Measurements from ENCODE around the gene LIMCH1. TPM values are rescaled to one million over a fixed set of nuclear protein-coding genes. Genes with fewer than 3 reads are reported as not detected.

The LIMCH1 gene
- total RNA-seq, 1 experiment from 2014 or later: 3.3 TPM

DNA sequence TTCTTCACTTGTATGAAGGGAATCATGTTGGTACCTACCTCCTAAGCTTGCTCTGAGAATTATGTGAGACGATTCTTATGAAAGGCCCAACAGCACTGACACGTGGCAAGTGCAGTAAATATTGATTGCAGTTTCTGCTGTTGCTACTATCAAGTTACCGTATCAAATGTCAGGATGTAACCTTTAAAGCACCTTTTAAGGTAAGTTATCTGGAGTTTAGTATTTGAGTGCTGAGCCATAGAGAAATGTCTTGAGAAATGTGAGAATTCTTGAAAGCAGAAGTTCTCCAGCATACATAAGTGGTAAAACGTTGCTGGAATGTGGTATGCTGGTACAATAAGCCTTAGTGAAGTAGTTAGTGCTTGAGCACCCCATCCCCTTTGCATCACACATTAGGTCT lies 120.2 kb downstream of the LIMCH1 start:
- H2BK5ac ChIP-seq (ENCODE audit: insufficient read length, low read length): no peak overlapping the region
- H4K5ac ChIP-seq (ENCODE audit: insufficient read length, low read depth, low read length): no peak overlapping the region
- Mint-ChIP-seq H3K9me3 (no peaks in the 10 kb centered on the region), H3K36me3 (ENCODE audit: insufficient read depth in 1 of 3, low read depth in 3 of 3) (no peaks in the 10 kb centered on the region), H3K27me3 (ENCODE audit: low read depth) (no peaks in the 10 kb centered on the region), H3K4me3 (no peak overlapping the region), H3K4me1 (peaks cover 4 to 7% of the 10 kb centered on the region in 2 experiments; a peak in 3 of 4 replicates), H3K27ac (no peak overlapping the region)
- no peak overlapping the region for H3K18ac ChIP-seq (ENCODE audit: insufficient read length, low read depth, low read length)
- no peak overlapping the region for H2BK15ac ChIP-seq (ENCODE audit: low read depth, low read length)
- H3K4ac ChIP-seq (ENCODE audit: low read depth, low read length): no peak overlapping the region
- no peak overlapping the region for H3K23ac ChIP-seq (ENCODE audit: insufficient read length, low read depth, low read length)
- no peak overlapping the region for H3K4me2 ChIP-seq (ENCODE audit: insufficient read depth, insufficient read length, low read length)
- H2BK20ac ChIP-seq (ENCODE audit: low read depth, low read length, poor library complexity, severe bottlenecking): no peak overlapping the region
- H3K56ac ChIP-seq (ENCODE audit: insufficient read length, low read depth, low read length): no peak overlapping the region
- DNase-seq: no peak
- no peak overlapping the region for H3K9ac ChIP-seq (ENCODE audit: extremely low read depth, insufficient read length, low read length)
- no peak overlapping the region for H2BK120ac ChIP-seq (ENCODE audit: low read depth, low read length, poor library complexity, severe bottlenecking)
- no peak overlapping the region for H3T11ph ChIP-seq (ENCODE audit: low read length)
- no peaks in the 10 kb centered on the region for H3K27me3 ChIP-seq (ENCODE audit: insufficient read depth, low read length)
- no peaks in the 10 kb centered on the region for H4K20me1 ChIP-seq (ENCODE audit: control insufficient read depth, insufficient read depth, insufficient read length)
- no CpG with 5 or more reads among the region's 4 CpGs for WGBS (ENCODE audit: extremely low coverage, insufficient read length, low lambda C conversion rate)
- H3K79me2 ChIP-seq (ENCODE audit: insufficient read depth, low read length): no peaks in the 10 kb centered on the region
- no peak overlapping the region for H2AFZ ChIP-seq (ENCODE audit: low read length)
- H2AK5ac ChIP-seq (ENCODE audit: insufficient read length, low read length): no peak overlapping the region
- H2BK12ac ChIP-seq (ENCODE audit: insufficient read length, low read depth, low read length): no peak overlapping the region
- no peaks in the 10 kb centered on the region for H3K9me3 ChIP-seq (ENCODE audit: control insufficient read depth, low read depth, low read length)
- H3K14ac ChIP-seq (ENCODE audit: insufficient read depth, low read length): no peak overlapping the region
- H3K4me1 ChIP-seq (ENCODE audit: insufficient read depth, low read length): no peaks in the 10 kb centered on the region
- no peaks in the 10 kb centered on the region for H3K79me1 ChIP-seq (ENCODE audit: insufficient read depth, low read depth, low read length, poor library complexity, severe bottlenecking)
- no peak for TF ChIP-seq CTCF (conservative IDR thresholded peaks at IDR 0.05)
- no peak overlapping the region for H4K91ac ChIP-seq (ENCODE audit: insufficient read length, low read depth, low read length)
- no peaks in the 10 kb centered on the region for H3K23me2 ChIP-seq (ENCODE audit: insufficient read length, low read depth, low read length, poor library complexity, severe bottlenecking)
- H3K27ac ChIP-seq (ENCODE audit: insufficient read length, low read depth, low read length): no peak overlapping the region
- H4K8ac ChIP-seq (replicated peaks; ENCODE audit: insufficient read length, low read depth, low read length): no peak overlapping the region
